ENCODE data around the gene GPR137. TPM values are rescaled to one million over a fixed set of nuclear protein-coding genes. Genes with fewer than 3 reads are reported as not detected.

GPR137 gene
- total and polyA plus RNA-seq, 2 experiments from 2014 or later: 16.3 to 32.5 TPM

DNA sequence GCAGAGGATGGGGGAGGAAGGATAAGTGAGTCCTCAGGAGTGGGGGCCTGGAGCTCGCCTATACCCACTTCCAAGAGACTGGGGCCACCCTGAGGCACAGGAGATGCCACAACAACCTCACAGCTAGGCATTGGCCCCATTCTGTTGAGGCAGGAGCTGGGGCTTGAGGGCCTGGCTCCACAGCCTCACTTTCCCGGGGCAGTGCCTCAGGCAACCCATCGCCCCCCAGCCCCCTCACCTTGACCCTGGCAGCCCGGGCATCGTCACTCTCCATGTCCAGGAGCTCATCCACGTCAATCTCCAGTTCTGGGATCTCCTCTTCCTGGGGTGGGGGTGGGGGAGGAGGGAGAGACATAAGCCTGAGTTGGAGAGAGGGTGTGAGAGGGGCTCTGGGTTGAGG is 40.7 kb upstream of the GPR137 start:
- Histone ChIP-seq H3K4me2 (peak overlapping the region; percentile 93), H3K9me2 (ENCODE audit: insufficient read depth) (no peaks in the 10 kb centered on the region), H3K27me3 (ENCODE audit: insufficient read depth) (no peaks in the 10 kb centered on the region), H3K4me3 (peak overlapping the region; percentile 99), H3F3A (replicated peaks; ENCODE audit: low read depth) (peaks cover 49% of the 10 kb centered on the region), H3K79me2 (replicated peaks; ENCODE audit: insufficient read depth) (peaks cover 26% of the 10 kb centered on the region), H3K4me1 (ENCODE audit: insufficient read depth) (peaks cover 40% of the 10 kb centered on the region), H3K36me3 (ENCODE audit: insufficient read depth) (no peaks in the 10 kb centered on the region), H4K20me1 (replicated peaks; ENCODE audit: insufficient read depth) (no peaks in the 10 kb centered on the region; the same call in 1 of the 2 replicates), H3K27ac (ENCODE audit: low read depth) (no peak overlapping the region), H2AFZ (no peak overlapping the region)
- peaks cover 47% of the 10 kb centered on the region for H3K4me1 Mint-ChIP-seq
- H3K36me3 Mint-ChIP-seq (ENCODE audit: low read depth): peaks cover 17% of the 10 kb centered on the region
- no peak for TF ChIP-seq EZH2 (IDR thresholded peaks at IDR 0.05; ENCODE audit: low read depth, unreplicated experiment)
- peak; percentile 42; the same call in 1 of the 2 replicates for TF ChIP-seq POLR2AphosphoS5 (IDR thresholded peaks at IDR 0.05; ENCODE audit: low read depth)
- no peaks in the 10 kb centered on the region for H3K9me3 Mint-ChIP-seq
- DNase-seq (ENCODE audit: low spot score): no peak
- peaks cover 43% of the 10 kb centered on the region for H3K27me3 Mint-ChIP-seq (ENCODE audit: insufficient read depth, low read depth, poor library complexity)
- H3K27ac Mint-ChIP-seq: no peak overlapping the region
- H3K4me3 Mint-ChIP-seq: peak overlapping the region; percentile 87
- ATAC-seq: no peak

DNA sequence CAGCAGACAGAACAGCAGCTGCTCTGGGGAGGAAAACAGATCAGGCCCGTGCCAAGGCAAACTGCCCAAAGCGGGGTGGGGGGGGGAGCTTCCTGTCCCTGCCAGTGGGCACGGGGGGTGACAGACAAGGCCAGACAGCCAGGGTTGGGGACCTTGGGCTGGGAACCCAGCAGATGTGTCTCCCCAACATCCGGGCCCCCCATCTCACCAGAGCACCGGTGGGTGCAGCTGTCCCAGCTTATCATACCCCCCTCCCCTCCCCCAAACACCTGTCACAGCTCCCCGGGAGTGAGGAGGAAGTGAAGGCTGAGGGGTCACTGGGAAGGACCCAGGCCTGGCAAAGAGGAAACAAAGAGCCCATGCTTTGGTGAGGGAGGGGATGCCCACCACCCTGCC is 40.2 kb upstream of the GPR137 start:
- no peak for DNase-seq (ENCODE audit: low spot score)
- peaks cover 40% of the 10 kb centered on the region for H3K27me3 Mint-ChIP-seq (ENCODE audit: insufficient read depth, low read depth, poor library complexity)
- H3K9me3 Mint-ChIP-seq: no peaks in the 10 kb centered on the region
- H3K4me2 ChIP-seq: peak overlapping the region; percentile 93
- no peaks in the 10 kb centered on the region for H3K36me3 ChIP-seq (ENCODE audit: insufficient read depth)
- H3K4me3 Mint-ChIP-seq: peak overlapping the region; percentile 87
- H3K4me3 ChIP-seq: peak overlapping the region; percentile 99
- no peaks in the 10 kb centered on the region; the same call in 1 of the 2 replicates for H4K20me1 ChIP-seq (replicated peaks; ENCODE audit: insufficient read depth)
- H3K36me3 Mint-ChIP-seq (ENCODE audit: low read depth): peaks cover 17% of the 10 kb centered on the region
- H3F3A ChIP-seq (replicated peaks; ENCODE audit: low read depth): peaks cover 49% of the 10 kb centered on the region
- no peak overlapping the region for H2AFZ ChIP-seq
- no peaks in the 10 kb centered on the region for H3K9me2 ChIP-seq (ENCODE audit: insufficient read depth)
- peaks cover 45% of the 10 kb centered on the region for H3K4me1 Mint-ChIP-seq
- no peak for TF ChIP-seq EZH2phosphoT487 (IDR thresholded peaks at IDR 0.05; ENCODE audit: unreplicated experiment)
- no peak for TF ChIP-seq ZNF114 (CRISPR knock-in tag; IDR thresholded peaks at IDR 0.05)
- TF ChIP-seq, protein P1, sequence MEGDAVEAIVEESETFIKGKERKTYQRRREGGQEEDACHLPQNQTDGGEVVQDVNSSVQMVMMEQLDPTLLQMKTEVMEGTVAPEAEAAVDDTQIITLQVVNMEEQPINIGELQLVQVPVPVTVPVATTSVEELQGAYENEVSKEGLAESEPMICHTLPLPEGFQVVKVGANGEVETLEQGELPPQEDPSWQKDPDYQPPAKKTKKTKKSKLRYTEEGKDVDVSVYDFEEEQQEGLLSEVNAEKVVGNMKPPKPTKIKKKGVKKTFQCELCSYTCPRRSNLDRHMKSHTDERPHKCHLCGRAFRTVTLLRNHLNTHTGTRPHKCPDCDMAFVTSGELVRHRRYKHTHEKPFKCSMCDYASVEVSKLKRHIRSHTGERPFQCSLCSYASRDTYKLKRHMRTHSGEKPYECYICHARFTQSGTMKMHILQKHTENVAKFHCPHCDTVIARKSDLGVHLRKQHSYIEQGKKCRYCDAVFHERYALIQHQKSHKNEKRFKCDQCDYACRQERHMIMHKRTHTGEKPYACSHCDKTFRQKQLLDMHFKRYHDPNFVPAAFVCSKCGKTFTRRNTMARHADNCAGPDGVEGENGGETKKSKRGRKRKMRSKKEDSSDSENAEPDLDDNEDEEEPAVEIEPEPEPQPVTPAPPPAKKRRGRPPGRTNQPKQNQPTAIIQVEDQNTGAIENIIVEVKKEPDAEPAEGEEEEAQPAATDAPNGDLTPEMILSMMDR (conservative IDR thresholded peaks at IDR 0.05; ENCODE audit: low read depth in 2 of 2): no peak
- no peak for TF ChIP-seq JUNB (IDR thresholded peaks at IDR 0.05; ENCODE audit: unreplicated experiment)
- TF ChIP-seq STAT1 (IDR thresholded peaks at IDR 0.05; ENCODE audit: unreplicated experiment): no peak
- no peak for TF ChIP-seq NANOG (IDR thresholded peaks at IDR 0.05; ENCODE audit: borderline replicate concordance)
- TF ChIP-seq REST (IDR thresholded peaks at IDR 0.05; ENCODE audit: unreplicated experiment): no peak
- no peak for ATAC-seq
- H3K27me3 ChIP-seq (ENCODE audit: insufficient read depth): no peaks in the 10 kb centered on the region
- peak overlapping the region; percentile 88 for H3K27ac Mint-ChIP-seq
- peaks cover 40% of the 10 kb centered on the region for H3K4me1 ChIP-seq (ENCODE audit: insufficient read depth)
- H3K79me2 ChIP-seq (replicated peaks; ENCODE audit: insufficient read depth): peaks cover 26% of the 10 kb centered on the region
- H3K27ac ChIP-seq (ENCODE audit: low read depth): no peak overlapping the region

All from GM23338 (cell line).